GDM1 (cell line): ENCODE measurements around the gene CELF4.

ENCODE experiments used
- DNase-seq: peaks from one replicate; lab custom pipeline; 2025; lab: John Stamatoyannopoulos, UW

The CELF4 gene

DNA sequence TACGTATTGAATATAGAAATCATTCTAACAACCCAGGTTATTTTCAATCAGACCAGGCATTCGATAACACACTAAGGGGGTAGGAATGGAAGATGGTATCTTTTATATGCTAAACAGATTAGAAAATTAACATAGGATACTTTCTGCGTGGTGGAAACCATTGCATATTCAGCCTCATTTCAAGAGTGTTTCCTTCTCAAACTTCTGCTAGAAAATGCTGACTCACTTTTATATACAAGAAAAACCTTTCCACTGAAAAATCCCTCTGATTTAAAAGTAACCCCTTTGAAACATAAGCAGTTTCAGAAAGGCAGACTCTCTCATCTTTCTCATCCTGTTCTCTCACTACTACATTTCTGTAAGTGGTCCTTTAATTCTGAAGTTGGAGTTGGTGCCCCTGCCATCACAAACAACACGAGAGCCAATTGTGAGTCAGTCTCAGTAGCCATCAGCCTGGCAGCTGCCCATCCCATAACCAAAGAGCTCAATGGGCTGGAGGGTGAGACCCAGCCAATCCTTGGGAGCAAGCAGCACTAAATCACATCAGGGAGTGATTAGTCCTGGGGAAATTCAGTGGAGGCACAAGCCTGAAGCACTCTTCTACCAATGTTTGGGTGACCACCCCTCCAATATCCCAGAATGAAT lies 343.1 kb downstream of the CELF4 start:
- DNase-seq, result no peak

DNA sequence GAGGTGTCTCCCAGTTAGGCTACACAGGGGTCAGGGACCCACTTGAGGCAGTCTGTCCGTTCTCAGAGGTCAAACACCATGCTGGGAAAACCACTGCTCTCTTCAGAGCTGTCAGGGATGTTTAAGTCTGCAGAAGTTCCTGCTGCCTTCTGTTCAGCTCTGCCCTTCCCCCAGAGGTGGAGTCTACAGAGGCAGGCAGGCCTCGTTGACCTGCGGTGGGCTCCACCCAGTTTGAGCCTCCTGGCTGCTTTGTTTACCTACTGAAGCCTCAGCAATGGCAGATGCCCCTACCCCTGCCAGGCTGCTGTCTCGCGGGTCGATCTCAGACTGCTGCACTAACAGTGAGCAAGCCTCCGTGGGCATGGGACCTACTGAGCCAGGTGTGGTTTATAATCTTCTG lies 346.3 kb downstream of the CELF4 start:
- DNase-seq, result no peak

DNA sequence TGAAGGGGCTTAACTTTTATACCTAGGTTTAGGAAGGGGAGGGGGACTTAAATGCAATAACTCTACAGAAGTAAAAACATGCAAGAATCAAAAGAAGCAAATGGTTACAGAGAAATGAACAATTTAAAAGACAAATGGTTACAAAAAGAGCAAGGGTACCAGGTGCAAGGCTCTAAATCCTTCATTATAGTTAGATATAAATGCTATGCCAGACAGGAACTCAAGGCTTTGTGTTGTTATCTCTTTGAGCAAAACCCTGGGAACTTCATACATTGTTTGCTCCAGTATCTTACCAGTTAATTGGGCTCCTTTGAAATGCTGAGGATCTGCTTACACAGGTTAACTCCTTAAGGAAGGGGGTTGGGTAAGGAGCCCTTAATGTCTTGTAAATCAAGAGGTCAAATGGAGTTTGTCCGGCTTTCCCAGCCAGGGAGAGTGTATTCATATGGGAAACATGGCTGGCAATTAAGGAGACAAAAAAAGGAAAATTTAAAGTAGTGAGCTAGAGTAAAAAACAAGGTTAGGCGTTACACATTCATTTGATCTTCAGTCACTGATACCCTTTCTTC lies 347.5 kb downstream of the CELF4 start:
- DNase-seq, result no peak

DNA sequence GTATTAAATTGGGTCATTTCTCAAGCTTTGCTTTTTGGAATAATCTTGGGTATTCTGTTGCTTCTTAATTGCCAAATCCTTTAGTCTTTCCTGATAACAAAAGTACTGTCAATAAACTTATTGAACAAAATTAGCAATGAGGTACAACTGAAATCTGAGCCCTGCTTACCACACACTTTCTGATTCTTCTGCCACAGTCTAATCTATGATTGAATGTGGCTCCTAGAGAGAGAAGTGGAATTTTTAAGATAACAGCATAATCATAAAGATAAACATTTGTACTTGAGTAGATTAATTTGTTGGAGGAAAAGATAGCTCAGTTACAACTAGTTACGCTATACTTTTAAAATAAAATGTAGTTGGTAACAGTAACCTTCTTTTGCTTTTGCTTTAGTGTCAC lies 354.8 kb downstream of the CELF4 start:
- DNase-seq, result no peak

DNA sequence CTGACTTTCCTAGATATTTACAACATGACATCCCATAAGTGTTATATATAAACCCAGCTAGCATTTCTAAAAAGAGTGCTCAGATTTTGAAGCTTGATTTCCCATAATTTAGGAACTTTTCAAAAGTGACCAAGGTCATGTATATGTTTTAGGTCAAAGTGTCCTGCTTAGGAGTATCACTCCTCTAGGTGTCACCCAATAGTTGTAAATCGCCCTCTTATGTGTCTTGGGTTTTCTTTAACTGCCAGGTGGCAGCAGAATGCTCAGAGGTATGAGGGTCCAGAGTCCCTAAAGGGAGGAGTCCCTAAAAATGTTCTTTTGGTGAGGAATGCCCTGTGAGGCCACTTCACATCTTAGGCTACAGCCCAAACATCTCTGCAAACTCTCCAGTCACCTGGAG lies 358.3 kb downstream of the CELF4 start:
- no peak for DNase-seq

DNA sequence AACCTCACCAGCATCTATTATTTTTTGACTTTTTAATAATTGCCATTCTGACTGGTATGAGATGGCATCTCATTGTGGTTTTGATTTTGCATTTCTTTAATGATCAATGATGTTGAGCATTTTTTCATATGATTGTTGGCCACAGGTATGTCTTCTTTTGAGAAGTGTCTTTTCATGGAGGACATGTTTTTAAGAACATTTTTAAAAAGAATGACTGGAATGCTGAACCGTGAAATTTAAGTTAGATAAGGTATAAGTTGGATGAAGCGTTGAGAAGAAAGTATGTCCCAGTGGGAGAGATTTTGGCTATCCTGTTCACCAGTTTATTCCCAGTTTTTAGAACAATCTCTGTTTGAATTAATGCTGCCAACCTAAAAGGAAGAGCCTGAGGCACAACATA lies 365.9 kb downstream of the CELF4 start:
- DNase-seq, result no peak
